Neural cell (in vitro differentiated cells): ENCODE data around the gene PRR11. TPM values are rescaled to one million over a fixed set of nuclear protein-coding genes. Genes with fewer than 3 reads are reported as not detected.

ENCODE experiments used
- H2AFZ ChIP-seq: fragments of 200-600, 300-800 bp; sonication (generic), shearing (Covaris generic); 2 replicates; pipeline ENCODE4 v1.6.0; 2014; ENCODE audit warnings: low read depth, mild to moderate bottlenecking, antibody characterized with exemption, low read length, moderate library complexity
- H3F3A ChIP-seq: fragments of 200-600 bp; shearing (Covaris generic); 2 replicates; pipeline ENCODE4 v1.6.1; 2016; ENCODE audit warnings: mild to moderate bottlenecking, moderate library complexity, mixed read lengths, antibody characterized with exemption, low read length; ENCODE audit not compliant: insufficient read depth, poor library complexity, severe bottlenecking
- H3K27ac ChIP-seq: fragments of 200-600, 300-800 bp; sonication (generic), shearing (Covaris generic); 2 replicates; pipeline ENCODE4 v1.5.1; 2014; ENCODE audit warnings: mild to moderate bottlenecking, low read length, moderate library complexity
- H3K27me3 ChIP-seq: fragments of 300-800, 200-600 bp; sonication (generic), shearing (Covaris generic); 2 replicates; pipeline ENCODE4 v1.6.0; 2014; ENCODE audit warnings: mild to moderate bottlenecking, low read depth, low read length, moderate library complexity; ENCODE audit not compliant: insufficient read depth
- H3K36me3 ChIP-seq: fragments of 300-800, 200-600 bp; sonication (generic), shearing (Covaris generic); 2 replicates; pipeline ENCODE4 v1.5.1; 2014; ENCODE audit warnings: mild to moderate bottlenecking, antibody characterized with exemption, low read length, moderate library complexity; ENCODE audit not compliant: insufficient read depth
- H3K4me2 ChIP-seq: fragments of 300-800, 200-600 bp; sonication (generic), shearing (Covaris generic); 2 replicates; pipeline ENCODE4 v1.6.0; 2014; ENCODE audit warnings: mild to moderate bottlenecking, low read length
- H3K4me3 ChIP-seq: fragments of 300-800, 200-600 bp; sonication (generic), shearing (Covaris generic); 2 replicates; pipeline ENCODE4 v1.5.1; 2014; ENCODE audit warnings: mild to moderate bottlenecking, low read length, moderate library complexity
- H3K79me2 ChIP-seq: fragments of 200-600 bp; shearing (Covaris generic); replicated peaks from 2 replicates; pipeline ENCODE4 v1.6.0; 2014; ENCODE audit warnings: mild to moderate bottlenecking, low read length, moderate library complexity; ENCODE audit not compliant: insufficient read depth
- H3K9ac ChIP-seq: fragments of 300-800, 200-600 bp; sonication (generic), shearing (Covaris generic); 2 replicates; pipeline ENCODE4 v1.6.1; 2016; ENCODE audit warnings: mild to moderate bottlenecking, low read length, mixed read lengths
- H3K9me2 ChIP-seq: fragments of 200-600 bp; shearing (Covaris generic); 2 replicates; pipeline ENCODE4 v1.6.1; 2016; ENCODE audit warnings: mild to moderate bottlenecking, low read length, mixed read lengths; ENCODE audit not compliant: insufficient read depth
- H3K9me3 ChIP-seq: fragments of 200-600, 300-800 bp; sonication (generic), shearing (Covaris generic); 2 replicates; pipeline ENCODE4 v1.6.1; 2016; ENCODE audit warnings: mild to moderate bottlenecking, mixed run types, low read length, moderate library complexity, mixed read lengths
- H4K20me1 ChIP-seq: fragments of 200-600 bp; shearing (Covaris generic); 2 replicates; pipeline ENCODE4 v1.6.1; 2016; ENCODE audit warnings: mild to moderate bottlenecking, mixed run types; ENCODE audit not compliant: insufficient read depth
- EP300 ChIP-seq: fragments of 450-650 bp; conservative IDR thresholded peaks from 2 replicates; pipeline ENCODE4 v1.6.1; 2014; ENCODE audit warnings: antibody characterized with exemption, mild to moderate bottlenecking, moderate library complexity; ENCODE audit not compliant: poor library complexity, severe bottlenecking
- EZH2 ChIP-seq: fragments of 200-600, 300-800 bp; shearing (Covaris generic), sonication (generic); IDR thresholded peaks from 2 replicates; pipeline ENCODE4 v1.6.1; 2014; ENCODE audit warnings: antibody characterized with exemption, low read length, borderline replicate concordance, mild to moderate bottlenecking; ENCODE audit not compliant: insufficient read depth, poor library complexity, severe bottlenecking
- MXI1 ChIP-seq: fragments of 450-650 bp; conservative IDR thresholded peaks from 2 replicates; pipeline ENCODE4 v1.6.1; 2014; ENCODE audit warnings: antibody characterized with exemption, mild to moderate bottlenecking; ENCODE audit not compliant: poor library complexity, severe bottlenecking
- POLR2AphosphoS5 ChIP-seq: IDR thresholded peaks from 2 replicates; pipeline ENCODE4 v1.6.1; 2012
- RAD21 ChIP-seq: fragments of 450-650 bp; conservative IDR thresholded peaks from 2 replicates; pipeline ENCODE4 v1.6.1; 2014; ENCODE audit warnings: antibody characterized with exemption, mild to moderate bottlenecking, moderate library complexity
- SMC3 ChIP-seq: fragments of 450-650 bp; conservative IDR thresholded peaks from 2 replicates; pipeline ENCODE4 v1.6.1; 2014; ENCODE audit warnings: antibody characterized with exemption, mild to moderate bottlenecking, moderate library complexity; ENCODE audit not compliant: poor library complexity
- TAF1 ChIP-seq: IDR thresholded peaks from 2 replicates; pipeline ENCODE4 v1.6.1; 2012; ENCODE audit warnings: low read depth
- polyA plus RNA-seq: library from polyadenylated mRNA; depleted of rRNA; stranded (reverse); fragments of >200 nt; gene quantifications from 2 replicates; pipeline ENCODE4 v1.2.3, GENCODE V29; 2014
- TF ChIP-seq, protein P1 (sequence below): IDR thresholded peaks from 2 replicates; pipeline ENCODE4 v1.6.1; 2012; ENCODE audit warnings: borderline replicate concordance
- TF ChIP-seq, protein P2 (sequence below): fragments of 450-650 bp; IDR thresholded peaks from 2 replicates; pipeline ENCODE4 v1.5.1; 2014; ENCODE audit warnings: antibody characterized with exemption, mild to moderate bottlenecking, moderate library complexity; ENCODE audit not compliant: poor library complexity, severe bottlenecking

PRR11 gene
- polyA plus RNA-seq, 1 donor from 2014 or later, result 0.22 TPM

DNA sequence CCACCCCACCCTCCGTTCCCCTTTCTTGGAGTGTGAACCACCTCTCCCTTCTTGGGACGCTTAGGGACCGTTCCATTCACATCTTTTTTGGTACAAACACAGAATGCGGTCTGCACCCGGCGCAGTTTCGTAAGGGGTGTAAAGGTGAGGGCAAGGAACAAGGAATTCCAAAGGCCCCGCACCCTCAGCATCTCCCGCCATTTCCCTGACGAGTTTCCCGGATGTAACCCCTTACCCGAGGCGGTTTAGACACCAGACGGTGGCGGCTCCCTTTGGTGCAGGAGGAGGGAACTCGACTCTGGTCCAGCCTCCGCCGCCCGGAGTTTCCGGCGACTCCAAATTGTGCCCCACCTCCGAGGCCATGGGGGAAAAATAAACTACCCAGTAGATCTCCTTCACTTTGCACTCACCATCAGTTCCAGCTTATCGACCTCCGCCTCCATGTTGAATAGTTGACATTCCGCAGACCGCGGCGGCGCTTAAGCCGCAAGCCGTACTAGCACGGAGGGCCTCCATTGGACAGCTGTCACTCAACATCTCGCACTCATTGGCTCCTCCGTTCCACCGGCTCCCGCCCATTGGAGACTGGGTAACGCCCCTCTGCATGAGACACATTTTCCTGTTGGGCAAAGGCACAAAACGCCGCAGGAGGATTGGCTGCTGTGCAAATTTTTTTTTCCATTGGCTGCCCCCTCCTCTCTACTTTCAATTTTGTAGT, 666 bp upstream of the PRR11 start, which contains the start of gene SKA2:
Gene SKA2 (minus strand): TSS at position 466 of the 718 bp plus-strand sequence. CDS start 23 bp downstream, at position 443.
- Histone ChIP-seq H3F3A (no peaks in the 10 kb centered on the region), H3K36me3 (no peaks in the 10 kb centered on the region), H3K9ac (peak within 1 kb of the TSS; percentile 92), H3K4me2 (peak within 1 kb of the TSS; percentile 68), H3K9me2 (no peaks in the 10 kb centered on the region), H4K20me1 (no peaks in the 10 kb centered on the region), H3K4me3 (peak within 1 kb of the TSS; percentile 86), H3K79me2 (peaks cover 69% of the 10 kb centered on the region), H3K27ac (peak within 1 kb of the TSS; percentile 99), H2AFZ (peak within 1 kb of the TSS; percentile 93), H3K9me3 (no peaks in the 10 kb centered on the region), H3K27me3 (no peaks in the 10 kb centered on the region)
- TF ChIP-seq RAD21, result peak; percentile 11
- no peak for TF ChIP-seq SMC3
- TF ChIP-seq POLR2AphosphoS5, result peak; percentile 97
- TF ChIP-seq TAF1, result peak; percentile 89
- TF ChIP-seq EZH2, result no peak
- TF ChIP-seq EP300, result peak; percentile 80
- TF ChIP-seq, protein P1, sequence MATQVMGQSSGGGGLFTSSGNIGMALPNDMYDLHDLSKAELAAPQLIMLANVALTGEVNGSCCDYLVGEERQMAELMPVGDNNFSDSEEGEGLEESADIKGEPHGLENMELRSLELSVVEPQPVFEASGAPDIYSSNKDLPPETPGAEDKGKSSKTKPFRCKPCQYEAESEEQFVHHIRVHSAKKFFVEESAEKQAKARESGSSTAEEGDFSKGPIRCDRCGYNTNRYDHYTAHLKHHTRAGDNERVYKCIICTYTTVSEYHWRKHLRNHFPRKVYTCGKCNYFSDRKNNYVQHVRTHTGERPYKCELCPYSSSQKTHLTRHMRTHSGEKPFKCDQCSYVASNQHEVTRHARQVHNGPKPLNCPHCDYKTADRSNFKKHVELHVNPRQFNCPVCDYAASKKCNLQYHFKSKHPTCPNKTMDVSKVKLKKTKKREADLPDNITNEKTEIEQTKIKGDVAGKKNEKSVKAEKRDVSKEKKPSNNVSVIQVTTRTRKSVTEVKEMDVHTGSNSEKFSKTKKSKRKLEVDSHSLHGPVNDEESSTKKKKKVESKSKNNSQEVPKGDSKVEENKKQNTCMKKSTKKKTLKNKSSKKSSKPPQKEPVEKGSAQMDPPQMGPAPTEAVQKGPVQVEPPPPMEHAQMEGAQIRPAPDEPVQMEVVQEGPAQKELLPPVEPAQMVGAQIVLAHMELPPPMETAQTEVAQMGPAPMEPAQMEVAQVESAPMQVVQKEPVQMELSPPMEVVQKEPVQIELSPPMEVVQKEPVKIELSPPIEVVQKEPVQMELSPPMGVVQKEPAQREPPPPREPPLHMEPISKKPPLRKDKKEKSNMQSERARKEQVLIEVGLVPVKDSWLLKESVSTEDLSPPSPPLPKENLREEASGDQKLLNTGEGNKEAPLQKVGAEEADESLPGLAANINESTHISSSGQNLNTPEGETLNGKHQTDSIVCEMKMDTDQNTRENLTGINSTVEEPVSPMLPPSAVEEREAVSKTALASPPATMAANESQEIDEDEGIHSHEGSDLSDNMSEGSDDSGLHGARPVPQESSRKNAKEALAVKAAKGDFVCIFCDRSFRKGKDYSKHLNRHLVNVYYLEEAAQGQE, result peak; percentile 91
- TF ChIP-seq MXI1, result peak; percentile 50
- TF ChIP-seq, protein P2, sequence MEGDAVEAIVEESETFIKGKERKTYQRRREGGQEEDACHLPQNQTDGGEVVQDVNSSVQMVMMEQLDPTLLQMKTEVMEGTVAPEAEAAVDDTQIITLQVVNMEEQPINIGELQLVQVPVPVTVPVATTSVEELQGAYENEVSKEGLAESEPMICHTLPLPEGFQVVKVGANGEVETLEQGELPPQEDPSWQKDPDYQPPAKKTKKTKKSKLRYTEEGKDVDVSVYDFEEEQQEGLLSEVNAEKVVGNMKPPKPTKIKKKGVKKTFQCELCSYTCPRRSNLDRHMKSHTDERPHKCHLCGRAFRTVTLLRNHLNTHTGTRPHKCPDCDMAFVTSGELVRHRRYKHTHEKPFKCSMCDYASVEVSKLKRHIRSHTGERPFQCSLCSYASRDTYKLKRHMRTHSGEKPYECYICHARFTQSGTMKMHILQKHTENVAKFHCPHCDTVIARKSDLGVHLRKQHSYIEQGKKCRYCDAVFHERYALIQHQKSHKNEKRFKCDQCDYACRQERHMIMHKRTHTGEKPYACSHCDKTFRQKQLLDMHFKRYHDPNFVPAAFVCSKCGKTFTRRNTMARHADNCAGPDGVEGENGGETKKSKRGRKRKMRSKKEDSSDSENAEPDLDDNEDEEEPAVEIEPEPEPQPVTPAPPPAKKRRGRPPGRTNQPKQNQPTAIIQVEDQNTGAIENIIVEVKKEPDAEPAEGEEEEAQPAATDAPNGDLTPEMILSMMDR, result peak; percentile 53

- Histone ChIP-seq H4K20me1 (no peaks in the 10 kb centered on the region), H3K4me3 (no peak overlapping the region), H3K79me2 (peaks cover 44% of the 10 kb centered on the region), H3K27ac (no peak overlapping the region), H3K4me2 (no peak overlapping the region), H3K9me3 (no peaks in the 10 kb centered on the region), H3K27me3 (no peaks in the 10 kb centered on the region), H3K36me3 (no peaks in the 10 kb centered on the region), H3F3A (no peaks in the 10 kb centered on the region), H3K9ac (no peak overlapping the region), H3K9me2 (no peaks in the 10 kb centered on the region), H2AFZ (no peak overlapping the region)
- TF ChIP-seq, protein P2, result no peak
Measured at GRCh38 chr17:59160157-59161025, 4.8 kb downstream of the PRR11 start.
